GM18502 (cell line): ENCODE measurements around the gene WNT3A.
"Not testable (repeated sequence)": the region's sequence is repeated elsewhere in the genome, so short reads cannot be mapped to it uniquely, and the experiment has no call there.

Experiments used
- ATAC-seq: cut with Tn5 transposase; IDR thresholded peaks from one replicate; pipeline ENCODE4 v1.9.1; 2021; ENCODE audit warnings: mild to moderate bottlenecking; ENCODE audit not compliant: unreplicated experiment, poor library complexity

Gene WNT3A, protein sequence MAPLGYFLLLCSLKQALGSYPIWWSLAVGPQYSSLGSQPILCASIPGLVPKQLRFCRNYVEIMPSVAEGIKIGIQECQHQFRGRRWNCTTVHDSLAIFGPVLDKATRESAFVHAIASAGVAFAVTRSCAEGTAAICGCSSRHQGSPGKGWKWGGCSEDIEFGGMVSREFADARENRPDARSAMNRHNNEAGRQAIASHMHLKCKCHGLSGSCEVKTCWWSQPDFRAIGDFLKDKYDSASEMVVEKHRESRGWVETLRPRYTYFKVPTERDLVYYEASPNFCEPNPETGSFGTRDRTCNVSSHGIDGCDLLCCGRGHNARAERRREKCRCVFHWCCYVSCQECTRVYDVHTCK

DNA sequence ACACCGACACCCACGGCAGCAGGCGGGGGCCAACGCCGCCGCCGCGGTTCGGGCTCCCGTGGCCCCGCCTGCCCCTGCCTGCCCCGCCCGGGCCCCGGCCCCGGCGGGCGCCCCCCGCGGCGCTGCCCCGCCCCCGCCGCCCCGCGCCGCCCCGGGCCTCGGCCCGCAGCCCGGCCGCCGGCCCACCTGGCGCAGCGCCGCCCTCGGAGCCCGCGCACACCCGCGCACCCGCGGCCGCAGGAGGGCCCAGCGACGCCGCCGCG lies at the start of gene WNT3A:
Gene WNT3A (plus strand): TSS at position 213 of the 263 bp plus-strand sequence. CDS start 131 bp downstream, outside the sequence.
- no peak for ATAC-seq

DNA sequence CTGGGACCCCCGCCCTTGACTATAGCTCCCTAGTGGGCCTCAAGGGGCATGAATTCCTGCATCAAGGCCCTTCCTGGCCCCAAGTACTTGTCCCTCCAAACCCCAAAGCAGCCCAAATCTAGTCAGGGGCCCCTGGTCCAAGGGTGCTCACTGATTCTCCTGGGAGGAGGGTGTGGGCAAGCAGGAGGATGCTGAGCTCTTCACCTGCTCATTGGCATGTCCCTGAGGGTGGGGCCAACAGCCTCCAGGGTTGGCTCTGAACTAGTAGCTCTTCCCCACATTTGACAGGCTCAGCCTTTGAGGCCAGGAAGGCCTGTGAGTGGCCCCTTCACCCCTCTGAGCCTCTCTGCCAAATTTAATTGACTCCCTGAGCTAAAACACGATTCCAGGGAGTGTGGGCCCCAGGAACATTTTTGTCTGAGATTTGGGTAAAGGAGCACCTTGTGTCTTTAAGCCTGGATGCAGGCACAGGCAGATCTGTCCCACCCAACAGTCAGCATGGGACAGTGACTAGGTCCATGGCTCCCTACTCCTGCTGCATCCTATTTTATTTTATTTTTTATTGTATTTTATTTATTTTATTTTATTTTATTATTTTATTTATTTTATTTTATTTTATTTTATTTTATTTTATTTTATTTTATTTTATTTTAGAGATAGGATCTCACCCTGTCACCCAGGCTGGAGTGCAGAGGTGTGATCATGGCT lies 48.0 kb upstream of the WNT3A start:
- no peak for ATAC-seq

DNA sequence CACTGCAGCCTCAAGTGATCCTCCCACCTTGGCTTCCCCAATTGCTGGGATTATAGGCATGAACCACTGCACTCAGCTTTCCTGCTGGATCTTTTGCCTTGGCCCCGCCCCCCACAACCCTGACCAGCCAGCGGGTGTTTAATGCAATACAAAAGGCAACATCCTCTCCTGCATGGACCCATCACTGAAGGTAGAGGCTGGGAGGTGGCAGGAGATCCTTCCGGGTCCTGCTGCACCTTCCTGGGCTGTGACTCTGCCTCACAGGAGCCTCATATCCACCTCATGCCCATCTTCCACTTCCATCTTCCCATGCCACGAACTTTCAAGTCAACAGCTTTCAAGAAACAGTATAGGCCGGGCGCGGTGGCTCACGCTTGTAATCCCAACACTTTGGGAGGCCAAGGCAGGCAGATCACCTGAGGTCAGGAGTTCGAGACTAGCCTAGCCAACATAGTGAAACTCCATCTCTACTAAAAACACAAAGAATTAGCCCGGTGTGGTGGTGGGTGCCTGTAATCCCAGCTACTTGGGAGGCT lies 47.4 kb upstream of the WNT3A start:
- ATAC-seq: no peak

DNA sequence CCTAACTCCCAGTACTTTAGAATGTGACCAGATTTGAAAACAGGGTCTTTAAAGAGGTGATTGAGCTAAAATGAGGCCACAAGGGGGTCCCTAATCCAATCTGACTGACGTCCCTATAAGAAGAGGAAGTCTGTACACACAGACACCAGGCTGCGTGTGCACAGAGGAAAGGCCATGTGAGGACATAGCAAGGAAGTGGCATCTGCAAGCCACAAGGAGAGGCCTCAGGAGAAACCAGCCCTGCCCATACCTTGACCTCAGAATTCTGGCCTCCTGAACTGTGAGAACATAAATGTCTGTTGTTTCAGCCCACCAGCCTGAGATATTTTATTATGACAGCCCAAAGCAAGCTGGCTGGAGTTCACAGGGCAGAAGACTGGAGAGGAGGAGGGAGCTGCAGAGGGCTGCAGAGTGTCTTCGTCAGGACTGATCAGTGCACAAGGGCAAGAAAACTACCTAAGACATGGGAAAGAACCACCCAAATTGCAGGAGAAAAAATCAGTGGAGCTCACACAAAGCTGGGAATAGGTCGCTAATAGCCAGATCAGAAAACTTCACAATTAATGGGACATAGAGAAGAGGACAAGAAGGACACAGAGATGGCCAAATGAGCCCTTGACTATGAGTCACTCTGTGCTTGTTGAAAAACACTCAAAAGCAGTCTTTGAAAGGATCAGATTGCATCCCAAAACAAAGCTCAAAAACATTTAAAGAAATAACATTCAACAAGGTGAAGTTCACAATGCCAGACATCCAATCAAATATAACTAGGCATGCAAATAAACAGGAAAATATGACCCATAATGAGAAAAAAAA lies 44.9 kb upstream of the WNT3A start:
- ATAC-seq: no peak

DNA sequence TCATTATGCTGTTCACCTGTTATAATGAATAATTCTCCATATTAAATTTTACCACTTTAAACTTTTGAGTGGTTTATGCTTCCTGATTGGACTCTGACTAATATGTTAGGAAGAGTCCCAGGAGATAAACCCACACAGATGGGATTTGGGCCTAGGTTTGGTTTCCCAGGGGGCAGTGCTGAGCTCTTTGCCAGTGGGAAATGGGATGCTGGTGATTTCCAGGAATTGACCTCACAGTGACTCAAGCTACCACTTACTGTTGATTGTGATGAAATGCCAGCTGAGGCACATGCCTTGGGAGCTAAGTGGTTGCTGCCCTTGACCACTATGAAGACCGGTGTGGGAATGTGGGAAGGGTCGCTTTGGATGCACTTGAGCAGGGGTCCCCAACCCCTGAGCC lies 40.1 kb upstream of the WNT3A start:
- not testable (repeated sequence) for ATAC-seq

DNA sequence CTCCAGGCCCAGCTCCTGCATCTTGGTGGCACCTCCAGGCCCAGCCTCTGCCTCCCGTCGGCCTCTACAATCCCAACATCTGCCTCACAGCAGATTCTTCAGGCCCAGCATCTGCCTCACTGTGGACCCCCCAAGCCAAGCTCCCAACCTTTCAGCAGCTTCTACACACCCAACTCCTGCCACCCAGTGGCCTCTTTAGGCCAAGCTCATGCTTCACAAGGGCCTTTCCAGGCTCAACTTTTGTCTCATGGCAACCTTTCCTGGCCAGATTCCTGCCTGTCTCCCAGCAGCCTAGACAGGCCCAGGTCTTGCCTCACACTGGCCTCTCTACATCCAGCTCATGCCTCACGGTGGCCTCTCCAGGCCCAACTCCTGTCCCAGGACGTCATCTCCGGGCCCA lies 39.0 kb upstream of the WNT3A start:
- not testable (repeated sequence) for ATAC-seq

DNA sequence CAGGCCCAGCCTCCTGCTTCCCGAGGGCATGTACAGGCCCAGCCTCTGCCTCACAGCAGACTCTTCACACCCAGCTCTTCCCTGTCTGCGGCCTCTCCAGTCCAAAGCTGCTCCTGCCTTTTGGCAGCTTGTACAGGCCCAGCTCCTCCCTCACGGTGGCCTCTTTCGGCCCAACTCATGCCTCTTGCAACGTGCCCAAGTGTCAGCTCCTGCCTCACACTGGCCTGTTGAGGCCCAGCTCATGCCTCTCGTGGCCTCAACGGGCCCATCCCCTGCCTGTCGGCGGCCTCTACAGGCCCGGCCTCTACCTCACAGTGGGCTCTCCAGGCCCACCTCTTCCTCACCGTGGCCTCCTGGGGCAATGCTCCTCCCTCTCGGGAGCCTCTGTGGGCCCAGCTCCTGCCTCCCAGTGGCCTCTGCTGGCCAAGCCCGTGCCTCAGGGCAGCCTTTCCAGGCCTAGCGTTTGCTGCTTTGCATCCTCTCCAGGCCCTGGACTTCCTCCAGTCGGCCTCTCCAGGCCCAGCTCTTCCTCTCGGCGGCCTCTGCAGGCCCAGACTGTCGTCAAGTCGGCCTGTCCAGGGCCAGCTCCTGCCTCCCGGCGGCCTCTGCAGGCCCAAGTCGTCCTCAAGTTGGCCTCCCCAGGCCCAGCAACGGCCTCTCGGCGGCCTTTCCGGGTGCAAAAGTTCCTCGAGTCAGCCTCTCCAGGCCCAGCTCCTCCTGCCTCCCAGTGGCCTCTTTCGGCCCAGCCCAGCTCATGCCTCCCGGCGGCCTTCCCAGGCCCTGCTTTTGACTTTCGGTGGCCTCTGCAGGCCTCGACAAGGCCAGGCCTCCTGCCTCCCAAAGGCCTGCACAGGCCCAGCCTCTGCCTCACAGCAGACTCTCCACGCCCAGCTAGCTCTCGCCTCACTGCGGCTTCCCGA lies 36.5 kb upstream of the WNT3A start:
- ATAC-seq: not testable (repeated sequence)

DNA sequence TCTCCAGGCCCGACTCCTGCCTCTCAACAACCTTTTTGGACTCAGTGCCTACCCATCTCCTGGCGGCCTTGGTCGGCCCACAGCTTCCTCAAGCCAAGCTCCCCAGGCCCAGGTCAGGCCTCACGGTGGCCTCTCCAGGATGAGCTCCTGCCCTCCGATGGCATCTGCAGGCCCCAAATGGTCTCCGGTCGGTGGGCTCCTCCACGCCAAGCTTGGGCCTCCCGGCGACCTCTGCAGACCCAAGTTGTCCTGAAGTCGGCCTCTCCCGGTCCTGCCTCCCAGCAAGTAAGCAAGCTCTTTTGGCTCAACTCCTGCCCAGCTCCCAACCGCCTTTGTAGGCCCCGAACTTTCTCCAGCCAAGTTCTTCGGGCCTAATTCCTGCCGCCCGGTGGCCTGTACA lies 35.6 kb upstream of the WNT3A start:
- ATAC-seq: not testable (repeated sequence)

DNA sequence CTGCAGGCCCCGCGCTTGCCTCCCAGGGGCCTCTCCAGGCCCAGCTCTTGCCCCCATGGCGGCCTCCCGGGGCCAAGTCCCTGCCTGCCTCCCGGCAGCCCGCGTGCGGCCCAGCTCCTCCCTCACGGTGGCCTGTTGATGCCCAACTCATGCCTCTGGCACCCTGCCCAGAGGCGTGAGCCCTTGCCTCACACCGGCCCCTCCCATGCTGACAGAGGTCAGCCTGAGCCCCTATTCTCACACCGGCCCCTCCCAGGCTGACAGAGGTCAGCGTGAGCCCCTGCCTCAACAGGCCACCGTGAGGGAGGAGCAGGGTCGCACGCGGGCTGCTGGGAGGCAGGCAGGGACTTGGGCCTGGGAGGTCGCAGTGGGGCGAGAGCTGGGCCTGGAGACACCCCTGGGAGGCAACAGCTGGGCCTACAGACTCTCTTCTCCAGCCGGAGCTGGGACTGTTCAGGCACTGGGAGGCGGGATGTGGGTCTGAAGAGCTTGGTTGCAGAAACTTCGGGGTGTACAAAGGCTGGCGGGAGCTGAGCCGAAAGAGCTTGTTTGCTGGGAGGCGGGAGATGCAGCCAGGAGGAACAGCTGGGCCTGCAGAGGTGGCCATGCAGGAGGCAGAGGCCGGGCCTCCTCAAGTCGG lies 35.0 kb upstream of the WNT3A start:
- ATAC-seq: not testable (repeated sequence)

DNA sequence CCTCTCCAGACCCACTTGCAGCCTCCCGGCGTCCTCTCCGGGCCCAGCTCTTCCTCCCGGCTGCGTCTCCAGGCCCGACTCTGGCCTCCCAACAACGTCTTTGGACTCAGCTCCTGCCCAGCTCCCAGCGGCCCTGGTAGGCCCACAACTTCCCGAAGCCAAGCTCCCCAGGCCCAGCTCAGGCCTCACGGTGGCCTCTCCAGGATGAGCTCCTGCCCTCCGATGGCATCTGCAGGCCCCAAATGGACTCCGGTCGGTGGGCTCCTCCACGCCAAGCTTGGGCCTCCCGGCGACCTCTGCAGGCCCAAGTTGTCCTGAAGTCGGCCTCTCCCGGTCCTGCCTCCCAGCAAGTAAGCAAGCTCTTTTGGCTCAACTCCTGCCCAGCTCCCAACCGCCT lies 34.5 kb upstream of the WNT3A start:
- ATAC-seq: not testable (repeated sequence)

DNA sequence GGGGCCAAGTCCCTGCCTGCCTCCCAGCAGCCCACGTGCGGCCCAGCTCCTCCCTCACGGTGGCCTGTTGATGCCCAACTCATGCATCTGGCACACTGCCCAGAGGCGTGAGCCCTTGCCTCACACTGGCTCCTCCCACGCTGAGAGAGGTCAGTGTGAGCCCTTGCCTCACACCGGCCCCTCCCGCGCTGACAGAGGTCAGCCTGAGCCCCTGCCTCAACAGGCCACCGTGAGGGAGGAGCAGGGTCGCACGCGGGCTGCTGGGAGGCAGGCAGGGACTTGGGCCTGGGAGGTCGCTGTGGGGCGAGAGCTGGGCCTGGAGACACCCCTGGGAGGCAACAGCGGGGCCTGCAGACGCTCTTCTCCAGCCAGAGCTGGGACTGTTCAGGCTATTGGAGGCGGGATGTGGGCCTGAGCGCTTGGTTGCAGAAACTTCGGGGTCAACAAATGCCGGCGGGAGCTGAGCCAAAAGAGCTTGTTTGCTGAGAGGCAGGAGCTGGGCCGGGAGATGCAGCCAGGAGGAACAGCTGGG lies 33.9 kb upstream of the WNT3A start:
- not testable (repeated sequence) for ATAC-seq

DNA sequence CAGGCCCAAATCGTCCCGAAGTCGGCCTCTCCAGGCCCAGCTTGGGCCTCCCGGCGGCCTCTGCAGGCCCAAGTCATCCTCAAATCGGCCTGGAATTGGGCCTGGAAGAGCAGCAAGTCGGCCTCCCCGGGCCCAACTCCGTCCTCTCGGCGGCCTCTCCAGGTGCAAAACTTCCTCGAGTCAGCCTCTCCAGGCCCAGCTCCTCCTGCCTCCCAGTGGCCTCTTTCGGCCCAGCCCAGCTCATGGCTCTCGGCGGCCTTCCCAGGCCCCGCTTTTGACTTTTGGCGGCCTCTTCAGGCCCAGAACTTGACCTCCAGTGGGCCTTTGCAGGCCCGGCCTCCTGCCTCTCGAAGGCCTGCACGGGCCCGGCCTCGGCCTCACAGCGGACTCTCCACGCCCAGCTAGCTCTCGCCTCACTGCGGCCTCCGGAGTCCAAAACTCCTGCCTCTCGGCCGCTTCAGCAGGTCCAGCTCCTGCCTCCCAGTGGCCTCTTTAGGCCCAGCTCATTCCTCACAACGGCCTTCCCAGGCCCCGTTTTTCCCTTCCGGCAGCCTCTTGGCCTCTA lies 33.0 kb upstream of the WNT3A start:
- not testable (repeated sequence) for ATAC-seq

DNA sequence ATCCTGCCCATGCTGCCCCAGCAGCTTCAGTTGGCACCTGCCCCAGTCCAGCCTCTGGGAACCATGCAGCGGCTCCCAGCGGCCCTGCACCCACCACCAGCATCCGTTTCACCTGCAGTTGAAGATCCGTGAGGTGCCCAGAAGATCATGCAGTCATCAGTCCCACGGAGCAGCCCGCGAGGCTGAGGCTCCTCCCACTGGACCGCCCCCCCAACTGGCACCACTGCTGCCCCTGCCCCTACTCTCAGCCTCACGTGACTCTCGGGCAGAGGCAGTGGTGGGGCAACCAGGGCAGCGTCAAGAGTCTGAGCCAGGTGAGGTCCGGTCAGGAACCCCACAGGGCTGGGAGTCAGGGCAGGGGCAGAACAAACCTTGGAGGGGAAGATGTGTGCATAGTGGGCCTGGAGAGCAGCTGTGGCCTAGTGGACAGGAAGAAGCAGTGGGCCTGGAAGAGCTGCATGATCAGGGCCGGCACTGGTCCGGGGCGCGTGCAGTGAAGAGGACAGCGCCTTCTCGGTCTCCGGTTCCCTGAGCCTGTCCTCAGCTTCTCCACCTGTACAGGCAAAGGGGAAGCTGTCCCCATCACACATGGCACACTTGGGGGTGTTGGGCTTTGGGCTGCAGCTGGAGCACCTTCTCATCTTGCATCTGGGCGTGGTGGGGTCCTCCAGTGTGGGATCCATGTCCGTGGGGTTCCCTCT lies 31.1 kb upstream of the WNT3A start:
- not testable (repeated sequence) for ATAC-seq

DNA sequence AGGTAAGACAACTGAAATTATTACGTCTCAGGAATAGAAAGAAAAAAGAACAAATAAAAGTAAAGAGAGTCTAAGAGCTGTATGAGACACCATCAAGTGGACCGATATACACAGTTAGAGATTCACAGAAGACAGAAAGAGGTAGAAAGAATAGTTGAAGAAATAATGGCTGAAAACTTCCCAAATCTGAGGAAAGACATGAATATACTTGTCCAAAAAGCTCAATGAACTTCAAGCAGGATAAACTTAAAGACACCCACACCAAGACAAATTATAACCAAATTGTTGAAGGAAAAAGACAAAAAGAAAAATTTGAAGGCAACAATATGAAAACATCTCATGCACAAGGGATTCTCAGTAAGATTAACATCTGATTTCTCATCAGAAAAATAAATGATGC lies 19.6 kb upstream of the WNT3A start:
- no peak for ATAC-seq

DNA sequence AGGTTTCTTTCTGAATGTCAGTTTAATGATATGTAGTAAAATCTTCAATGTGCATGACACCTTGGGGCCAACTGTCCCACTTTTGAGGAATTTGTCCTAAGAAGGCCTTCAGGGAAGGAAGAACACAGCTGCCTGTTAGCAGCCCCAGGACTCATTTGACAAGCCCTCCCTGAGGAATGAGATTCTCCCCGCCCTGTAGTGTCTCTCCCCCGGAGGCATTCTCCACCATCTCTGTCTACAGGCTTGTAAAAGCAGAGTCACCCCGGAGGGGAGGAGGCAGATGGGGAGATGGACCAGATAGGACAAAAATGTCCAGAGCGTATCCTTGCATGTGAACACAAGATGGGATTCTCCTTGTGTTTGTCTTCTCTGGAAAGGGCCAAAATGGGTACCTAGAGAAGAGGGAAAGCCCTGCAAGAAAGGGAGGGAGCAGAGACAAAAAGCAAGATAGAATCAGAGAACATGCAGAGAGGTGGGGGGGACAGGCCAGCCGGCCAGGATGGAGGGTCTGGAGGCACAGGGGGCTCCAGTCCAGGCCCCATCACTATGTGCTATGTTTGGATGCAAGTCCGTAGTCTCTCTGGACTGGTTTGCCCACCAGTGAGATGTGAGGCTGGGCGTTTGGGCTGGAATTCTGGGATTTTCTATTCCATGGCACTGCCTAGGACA lies 12.0 kb upstream of the WNT3A start:
- no peak for ATAC-seq

DNA sequence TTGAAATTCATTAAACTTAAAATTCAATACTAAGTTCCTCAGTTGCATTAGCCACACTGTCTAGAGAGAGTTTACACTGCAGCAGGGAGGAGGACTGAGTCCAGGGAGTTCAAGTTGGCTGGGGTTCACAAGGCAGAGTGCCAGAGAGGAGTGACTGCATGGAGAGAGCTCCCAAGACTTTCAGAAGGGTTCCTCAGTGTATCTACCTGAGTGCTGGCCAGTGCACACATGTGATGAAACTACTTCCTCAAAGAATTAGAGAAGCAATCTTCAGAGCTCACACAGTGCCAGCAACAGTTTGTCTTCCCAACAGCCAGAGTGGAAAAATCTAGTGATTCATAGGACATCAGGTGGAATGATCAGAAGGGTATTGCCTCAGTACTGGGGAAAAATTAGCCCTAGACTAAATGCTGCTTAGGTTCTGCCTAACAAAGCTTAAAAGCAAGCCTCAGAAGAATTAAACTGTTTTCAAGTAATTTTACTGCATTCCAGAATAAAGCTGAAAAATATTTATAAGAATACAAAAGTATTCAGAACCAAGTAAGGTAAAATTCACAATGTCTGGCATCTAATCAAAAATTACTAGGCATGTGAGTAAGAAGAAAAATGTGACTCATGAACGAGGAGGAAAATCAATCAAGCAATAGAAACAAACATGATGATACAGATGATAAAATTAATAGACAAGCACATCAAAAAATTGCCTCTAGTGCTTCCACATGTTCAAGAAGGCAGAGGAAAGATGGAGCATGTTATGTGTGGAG lies 10.4 kb upstream of the WNT3A start:
- ATAC-seq: no peak
